SU-DHL-6 (cell line): ENCODE measurements around the gene ISG20L2.

Experiments used
- H2AFZ ChIP-seq: fragments of 200-600 bp; sonication (generic); 2 replicates; pipeline ENCODE4 v1.6.1; 2014; ENCODE audit warnings: low read depth, mild to moderate bottlenecking, moderate library complexity, mixed read lengths, antibody characterized with exemption, low read length; ENCODE audit not compliant: severe bottlenecking
- H3F3A ChIP-seq: fragments of 200-600 bp; shearing (Covaris generic); 2 replicates; pipeline ENCODE4 v1.6.0; 2016; ENCODE audit warnings: antibody characterized with exemption, mild to moderate bottlenecking; ENCODE audit not compliant: insufficient read depth
- H3K27ac ChIP-seq: fragments of 200-600 bp; sonication (generic); 2 replicates; pipeline ENCODE4 v1.5.1; 2016; ENCODE audit warnings: low read depth, mild to moderate bottlenecking, low read length, moderate library complexity, mixed read lengths
- H3K27me3 ChIP-seq: fragments of 200-600 bp; sonication (generic), shearing (Covaris generic); 2 replicates; pipeline ENCODE4 v1.6.0; 2014; ENCODE audit warnings: mild to moderate bottlenecking, low read length
- H3K36me3 ChIP-seq: fragments of 200-600 bp; sonication (generic); 2 replicates; pipeline ENCODE4 v1.6.1; 2014; ENCODE audit warnings: mild to moderate bottlenecking, low read length, mixed read lengths
- H3K4me2 ChIP-seq: fragments of 300-600, 200-600 bp; shearing (Covaris generic), sonication (generic); 2 replicates; pipeline ENCODE4 v1.6.0; 2014; ENCODE audit warnings: low read length, low read depth, mild to moderate bottlenecking; ENCODE audit not compliant: poor library complexity, severe bottlenecking
- H3K4me3 ChIP-seq: fragments of 200-600 bp; sonication (generic); 2 replicates; pipeline ENCODE4 v1.5.1; 2014; ENCODE audit warnings: antibody characterized with exemption, low read length, mild to moderate bottlenecking, mixed read lengths; ENCODE audit not compliant: insufficient read depth, poor library complexity, severe bottlenecking
- H3K79me2 ChIP-seq: fragments of 200-600 bp; sonication (generic); 2 replicates; pipeline ENCODE4 v1.6.1; 2014; ENCODE audit warnings: mild to moderate bottlenecking, low read length, moderate library complexity; ENCODE audit not compliant: insufficient read depth
- H3K9ac ChIP-seq: fragments of 200-600 bp; sonication (generic); 2 replicates; pipeline ENCODE4 v1.7.0; 2014; ENCODE audit warnings: mild to moderate bottlenecking, low read length
- H3K9me2 ChIP-seq: fragments of 200-600 bp; sonication (generic); replicated peaks from 2 replicates; pipeline ENCODE4 v1.6.1; 2014; ENCODE audit warnings: low read length; ENCODE audit not compliant: insufficient read depth
- H3K9me3 ChIP-seq: fragments of 200-600 bp; sonication (generic); 2 replicates; pipeline ENCODE4 v1.6.1; 2014; ENCODE audit warnings: low read length, mixed read lengths; ENCODE audit not compliant: insufficient read depth
- H4K20me1 ChIP-seq: fragments of 200-600 bp; sonication (generic); 2 replicates; pipeline ENCODE4 v1.6.1; 2014; ENCODE audit warnings: low read depth, mild to moderate bottlenecking, antibody characterized with exemption, low read length, moderate library complexity, mixed read lengths
- EZH2phosphoT487 ChIP-seq: fragments of 200-600 bp; sonication (generic), shearing (Covaris generic); conservative IDR thresholded peaks from 2 replicates; pipeline ENCODE4 v1.6.1; 2018; ENCODE audit warnings: mild to moderate bottlenecking, antibody characterized with exemption, low read length, moderate library complexity, mixed read lengths
- TF ChIP-seq, protein P1 (sequence below): fragments of 200-600 bp; sonication (generic); IDR thresholded peaks from one replicate; pipeline ENCODE4 v1.5.1; 2017; ENCODE audit warnings: antibody characterized with exemption, mild to moderate bottlenecking, low read length, moderate library complexity; ENCODE audit not compliant: insufficient read depth, poor library complexity, severe bottlenecking

ISG20L2 gene

GRCh38 chr1:156728599-156729462 lies at the start of gene ISG20L2:
TSS of gene ISG20L2 (minus strand) at chr1:156728766. CDS start at chr1:156727652, 1,114 bp downstream.
- Histone ChIP-seq H3K4me3 (peak within 1 kb of the TSS; percentile 90), H3K79me2 (peaks cover 55% of the 10 kb centered on the region), H3K9me2 (no peaks in the 10 kb centered on the region), H3K9ac (peak within 1 kb of the TSS; percentile 94), H3K27me3 (no peaks in the 10 kb centered on the region), H3K27ac (peak within 1 kb of the TSS; percentile 74), H3K4me2 (peak within 1 kb of the TSS; percentile 94), H3K9me3 (no peaks in the 10 kb centered on the region), H2AFZ (peak within 1 kb of the TSS; percentile 32), H3F3A (peaks cover 17% of the 10 kb centered on the region), H4K20me1 (peaks cover 16% of the 10 kb centered on the region), H3K36me3 (peaks cover 14% of the 10 kb centered on the region)
- no peak for TF ChIP-seq EZH2phosphoT487
- TF ChIP-seq, protein P1, sequence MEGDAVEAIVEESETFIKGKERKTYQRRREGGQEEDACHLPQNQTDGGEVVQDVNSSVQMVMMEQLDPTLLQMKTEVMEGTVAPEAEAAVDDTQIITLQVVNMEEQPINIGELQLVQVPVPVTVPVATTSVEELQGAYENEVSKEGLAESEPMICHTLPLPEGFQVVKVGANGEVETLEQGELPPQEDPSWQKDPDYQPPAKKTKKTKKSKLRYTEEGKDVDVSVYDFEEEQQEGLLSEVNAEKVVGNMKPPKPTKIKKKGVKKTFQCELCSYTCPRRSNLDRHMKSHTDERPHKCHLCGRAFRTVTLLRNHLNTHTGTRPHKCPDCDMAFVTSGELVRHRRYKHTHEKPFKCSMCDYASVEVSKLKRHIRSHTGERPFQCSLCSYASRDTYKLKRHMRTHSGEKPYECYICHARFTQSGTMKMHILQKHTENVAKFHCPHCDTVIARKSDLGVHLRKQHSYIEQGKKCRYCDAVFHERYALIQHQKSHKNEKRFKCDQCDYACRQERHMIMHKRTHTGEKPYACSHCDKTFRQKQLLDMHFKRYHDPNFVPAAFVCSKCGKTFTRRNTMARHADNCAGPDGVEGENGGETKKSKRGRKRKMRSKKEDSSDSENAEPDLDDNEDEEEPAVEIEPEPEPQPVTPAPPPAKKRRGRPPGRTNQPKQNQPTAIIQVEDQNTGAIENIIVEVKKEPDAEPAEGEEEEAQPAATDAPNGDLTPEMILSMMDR: no peak

DNA sequence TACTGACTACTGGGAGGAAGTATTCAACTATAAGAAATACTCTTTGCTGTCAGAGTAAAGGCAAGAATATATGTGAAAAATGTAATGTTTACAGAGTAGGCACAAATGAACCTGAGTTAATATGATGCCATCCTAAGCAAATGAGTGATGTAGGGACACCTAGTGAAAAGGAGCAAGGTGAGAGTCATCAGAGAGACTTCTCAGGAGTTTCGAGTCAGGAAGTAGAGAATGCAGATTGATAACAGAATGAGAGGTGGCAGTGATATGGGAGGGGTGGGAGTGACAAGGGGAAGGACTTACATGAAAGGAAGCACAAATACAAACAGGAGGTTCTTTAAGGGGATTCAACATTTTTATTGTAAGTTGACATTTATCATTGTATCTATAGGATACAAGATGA lies 49.0 kb upstream of the ISG20L2 start:
- no peak overlapping the region for H3K27ac ChIP-seq
- H3K9me3 ChIP-seq: no peaks in the 10 kb centered on the region
- H3K79me2 ChIP-seq: peaks cover 92% of the 10 kb centered on the region
- H3F3A ChIP-seq: 0 out of 2 replicates have a peak, but pooled peaks cover 5% of the 10 kb centered on the region
- H3K9me2 ChIP-seq: no peaks in the 10 kb centered on the region
- H3K4me2 ChIP-seq: no peak overlapping the region
- H4K20me1 ChIP-seq: peaks cover 8% of the 10 kb centered on the region; the same call in 1 of the 2 replicates
- TF ChIP-seq, protein P1: no peak
- no peak for TF ChIP-seq EZH2phosphoT487
- no peak overlapping the region for H3K4me3 ChIP-seq
- H2AFZ ChIP-seq: no peak overlapping the region
- H3K36me3 ChIP-seq: peaks cover 2% of the 10 kb centered on the region
- no peak overlapping the region for H3K9ac ChIP-seq
- no peaks in the 10 kb centered on the region for H3K27me3 ChIP-seq

DNA sequence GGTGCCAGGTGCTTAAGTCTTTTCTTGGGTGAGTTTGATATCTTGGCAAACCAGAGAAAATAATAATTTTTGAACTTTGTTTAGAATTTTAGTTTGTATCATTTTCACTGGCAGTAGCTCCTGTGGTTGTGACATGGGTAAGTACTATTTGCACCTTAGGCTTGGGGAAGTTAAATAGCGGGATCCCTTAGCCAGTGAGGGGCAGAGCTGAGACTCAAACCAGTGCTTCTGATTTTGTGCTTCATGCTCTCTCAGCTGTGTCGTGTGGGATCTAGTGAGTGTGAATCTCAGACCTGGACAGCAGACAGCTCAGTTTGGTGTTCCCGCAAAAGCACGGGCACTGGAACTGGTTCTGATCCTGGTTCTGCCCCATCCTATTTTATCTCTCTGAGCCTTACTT lies 48.4 kb upstream of the ISG20L2 start:
- H3K4me3 ChIP-seq: no peak overlapping the region
- peaks cover 92% of the 10 kb centered on the region for H3K79me2 ChIP-seq
- H3K36me3 ChIP-seq: peaks cover 6% of the 10 kb centered on the region
- H3K27me3 ChIP-seq: no peaks in the 10 kb centered on the region
- peaks cover 8% of the 10 kb centered on the region; the same call in 1 of the 2 replicates for H4K20me1 ChIP-seq
- H3K9me3 ChIP-seq: no peaks in the 10 kb centered on the region
- TF ChIP-seq, protein P1: no peak
- no peak for TF ChIP-seq EZH2phosphoT487
- H2AFZ ChIP-seq: no peak overlapping the region
- no peak overlapping the region for H3K9ac ChIP-seq
- no peak overlapping the region for H3K27ac ChIP-seq
- 0 out of 2 replicates have a peak, but pooled peaks cover 5% of the 10 kb centered on the region for H3F3A ChIP-seq
- no peaks in the 10 kb centered on the region for H3K9me2 ChIP-seq
- H3K4me2 ChIP-seq: no peak overlapping the region
